Fibroblast of skin of back (primary cell): Measurements from ENCODE around the gene ZNF862.
A peak's percentile ranks its signal among the peaks of the same experiment; 100 is the strongest.

Experiments
- DNase-seq: peaks from one replicate; pipeline ENCODE4 v3.0.0-alpha.2; 2013

The ZNF862 gene

DNA sequence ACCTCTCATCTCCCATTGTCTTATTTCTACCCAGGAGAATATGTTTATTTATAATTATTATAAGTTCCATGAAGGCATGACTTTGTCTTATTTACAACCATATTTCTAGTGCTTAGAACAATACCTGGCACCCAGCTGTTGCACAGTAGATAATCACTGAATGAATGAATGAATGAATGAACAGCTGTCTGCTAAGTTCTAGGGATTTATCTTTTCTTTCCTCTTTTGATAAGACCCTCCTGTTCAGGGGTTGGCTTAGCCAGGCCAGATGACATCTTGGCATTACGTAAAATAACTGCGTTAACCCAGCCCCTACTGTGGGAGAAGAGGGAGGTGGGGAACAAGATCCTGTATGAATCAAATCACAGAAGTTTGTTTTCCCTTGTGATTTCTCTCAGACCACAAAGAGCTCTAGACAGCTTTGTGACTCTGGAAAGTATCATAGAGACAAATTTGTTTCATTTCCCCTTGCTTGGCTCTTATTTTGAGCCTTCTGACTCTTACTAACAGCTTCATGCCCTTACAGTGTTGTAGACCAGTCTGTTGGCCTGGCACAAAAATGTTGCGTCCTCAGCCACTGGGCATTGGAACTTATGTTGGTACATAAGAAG, 8.4 kb downstream of the ZNF862 start:
- DNase-seq: no peak

- no peak for DNase-seq
These were observed 11.0 kb downstream of the ZNF862 start for GRCh38 chr7:149849174-149849573.

- no peak for DNase-seq
These were observed 11.9 kb downstream of the ZNF862 start for GRCh38 chr7:149850007-149850594.

DNA sequence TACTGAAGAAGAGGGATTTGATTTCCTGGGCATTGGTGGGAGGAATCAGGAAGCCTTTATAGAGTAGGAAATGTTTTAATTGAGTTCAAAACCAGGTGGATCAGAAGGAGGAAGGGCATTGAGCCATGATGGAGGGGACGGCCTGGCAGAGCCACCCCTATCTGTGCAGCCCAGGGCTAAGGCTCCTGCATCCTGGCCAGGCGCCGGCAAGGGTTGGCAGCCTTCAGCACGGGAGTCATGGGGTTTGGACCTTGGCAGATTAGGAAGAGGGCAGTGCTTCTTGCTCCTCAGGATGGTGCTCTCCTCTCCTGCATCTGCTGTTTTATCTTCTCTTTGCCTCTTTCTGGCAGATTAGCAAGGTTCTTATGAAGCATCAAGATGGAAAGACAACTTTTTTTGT, 12.5 kb downstream of the ZNF862 start:
- DNase-seq: no peak

GRCh38 chr7:149851449-149851848, 13.3 kb downstream of the ZNF862 start:
- no peak for DNase-seq

DNA sequence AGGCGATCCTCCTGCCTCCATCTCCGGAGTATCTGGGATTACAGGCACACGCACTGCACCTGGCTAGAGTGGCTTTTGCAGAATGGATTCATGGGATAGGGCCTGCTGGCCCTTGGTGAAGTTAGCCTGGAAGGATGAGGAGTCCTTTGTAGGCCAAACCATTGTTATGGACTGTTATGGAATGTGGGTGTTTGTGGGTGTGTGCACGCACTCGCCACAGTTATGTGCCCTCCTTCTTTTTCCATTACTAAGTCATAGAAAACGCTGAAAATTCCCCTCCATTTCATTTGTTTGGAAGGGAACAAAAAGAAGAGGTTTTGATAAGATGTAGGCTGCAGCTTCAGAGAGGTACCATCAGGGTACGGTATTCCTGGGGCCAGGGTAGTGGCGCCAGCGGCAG, 15.0 kb downstream of the ZNF862 start:
- DNase-seq: peak; percentile 46

- peak; percentile 40 for DNase-seq
These were observed 16.6 kb downstream of the ZNF862 start for GRCh38 chr7:149854611-149855360.

DNA sequence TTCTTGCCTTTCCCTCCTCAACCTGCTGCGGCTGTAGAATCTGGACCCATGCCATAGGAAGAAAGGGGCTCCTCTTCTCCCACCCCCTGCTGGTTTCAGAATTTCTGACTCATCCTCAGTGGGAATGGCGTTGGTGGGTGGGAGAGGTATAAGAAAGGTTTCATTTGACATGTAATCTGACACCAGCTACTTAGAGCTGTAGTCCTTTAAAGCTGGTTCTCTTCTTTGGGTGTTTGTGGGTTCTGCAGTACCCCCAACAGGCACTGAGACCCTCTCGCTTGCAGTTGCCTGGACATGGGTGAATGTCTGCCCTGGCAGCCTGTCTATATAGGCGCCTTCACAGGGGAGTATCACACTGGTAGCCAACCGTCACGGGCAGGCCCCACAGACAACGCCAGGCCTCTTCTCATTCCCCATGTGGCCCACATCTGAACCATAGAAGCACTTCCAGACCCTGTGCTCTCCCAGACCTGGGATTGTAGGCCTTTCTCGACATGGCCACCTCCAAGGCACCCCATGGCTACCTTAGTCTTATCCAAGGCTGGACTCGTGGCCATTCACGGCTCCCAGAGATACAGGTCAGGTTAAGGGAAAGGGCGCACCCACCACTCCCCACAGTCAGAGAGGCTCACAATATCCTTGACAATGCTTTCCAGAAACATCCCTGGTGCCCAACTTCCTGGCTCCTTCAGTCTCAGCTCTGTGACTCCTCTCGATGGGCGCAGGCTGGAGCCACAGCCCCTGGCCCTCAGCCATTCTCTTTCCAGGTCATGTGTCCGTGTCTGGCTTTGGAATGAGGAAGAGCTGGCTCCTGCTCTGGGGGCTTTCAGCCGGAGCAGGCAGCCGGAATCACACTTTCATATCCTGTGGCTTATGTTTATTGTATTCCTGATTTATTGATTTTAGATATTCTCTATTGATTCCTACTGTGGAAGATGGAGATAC, 17.5 kb downstream of the ZNF862 start:
- DNase-seq: peak; percentile 93

GRCh38 chr7:149856583-149856982, 18.4 kb downstream of the ZNF862 start:
- no peak for DNase-seq

GRCh38 chr7:149859369-149859768, 21.2 kb downstream of the ZNF862 start:
- DNase-seq: no peak

DNA sequence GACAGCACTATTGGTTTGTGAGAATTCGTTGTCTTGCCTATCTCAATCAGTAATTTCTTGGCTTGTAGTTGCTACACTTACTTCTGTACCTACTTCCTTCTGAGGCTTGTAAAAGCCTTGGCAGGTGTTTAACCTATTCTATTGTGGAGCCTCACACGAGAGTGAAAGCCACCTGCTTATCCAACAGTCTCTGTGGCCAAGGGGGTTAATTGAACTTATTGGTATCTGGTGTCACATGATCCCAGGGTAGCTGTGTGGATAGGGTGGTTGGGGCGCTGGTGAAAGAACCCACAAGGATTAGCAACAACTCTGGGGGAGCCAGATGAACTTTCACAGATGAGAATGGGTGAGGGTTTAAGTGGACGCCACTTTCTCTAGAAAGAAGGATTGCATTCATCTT, 21.7 kb downstream of the ZNF862 start:
- DNase-seq: no peak

- DNase-seq: no peak
These were observed 22.9 kb downstream of the ZNF862 start for GRCh38 chr7:149860821-149861727.

DNA sequence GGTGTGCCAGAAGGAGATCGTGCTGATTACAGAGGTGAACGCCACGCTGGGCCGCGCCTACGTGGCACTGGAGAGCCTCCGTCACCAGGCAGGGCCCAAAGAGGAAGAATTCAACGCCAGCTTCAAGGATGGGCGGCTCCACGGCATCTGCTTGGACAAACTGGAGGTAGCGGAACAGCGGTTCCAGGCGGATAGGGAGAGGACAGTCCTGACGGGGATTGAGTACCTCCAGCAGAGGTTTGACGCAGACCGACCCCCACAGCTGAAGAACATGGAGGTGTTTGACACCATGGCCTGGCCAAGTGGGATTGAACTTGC, 23.5 kb downstream of the ZNF862 start:
- no peak for DNase-seq

DNA sequence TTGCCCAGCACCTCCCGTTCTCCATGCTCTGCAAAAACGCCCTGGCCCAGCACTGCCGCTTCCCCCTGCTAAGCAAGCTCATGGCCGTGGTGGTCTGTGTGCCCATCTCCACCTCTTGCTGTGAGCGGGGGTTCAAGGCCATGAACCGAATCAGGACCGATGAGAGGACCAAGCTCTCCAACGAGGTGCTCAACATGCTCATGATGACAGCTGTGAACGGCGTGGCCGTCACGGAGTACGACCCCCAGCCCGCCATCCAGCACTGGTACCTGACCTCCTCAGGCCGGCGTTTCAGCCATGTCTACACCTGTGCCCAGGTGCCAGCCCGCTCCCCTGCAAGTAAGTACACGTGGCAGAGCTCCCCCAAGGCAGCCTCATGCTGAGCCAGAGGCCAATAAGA, 24.0 kb downstream of the ZNF862 start:
- DNase-seq: no peak

GRCh38 chr7:149863500-149863899, 25.3 kb downstream of the ZNF862 start:
- no peak for DNase-seq

DNA sequence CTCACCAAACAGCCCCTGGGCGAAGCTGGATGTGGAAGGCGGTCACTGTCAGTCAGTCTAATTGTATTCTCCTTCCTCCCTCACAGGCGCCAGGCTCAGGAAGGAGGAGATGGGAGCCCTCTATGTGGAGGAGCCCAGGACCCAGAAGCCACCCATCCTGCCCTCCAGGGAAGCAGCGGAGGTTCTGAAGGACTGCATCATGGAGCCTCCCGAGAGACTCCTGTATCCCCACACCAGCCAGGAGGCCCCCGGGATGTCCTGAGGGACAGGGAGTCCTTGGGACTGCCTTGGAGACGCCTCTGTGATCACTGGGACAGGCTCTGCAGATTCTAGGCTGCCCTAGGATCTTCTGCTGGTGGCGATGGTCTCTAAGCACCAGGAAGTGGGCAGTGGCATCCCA, 25.8 kb downstream of the ZNF862 start:
- DNase-seq: no peak

- no peak for DNase-seq
These were observed 26.6 kb downstream of the ZNF862 start for GRCh38 chr7:149864751-149865150.

DNA sequence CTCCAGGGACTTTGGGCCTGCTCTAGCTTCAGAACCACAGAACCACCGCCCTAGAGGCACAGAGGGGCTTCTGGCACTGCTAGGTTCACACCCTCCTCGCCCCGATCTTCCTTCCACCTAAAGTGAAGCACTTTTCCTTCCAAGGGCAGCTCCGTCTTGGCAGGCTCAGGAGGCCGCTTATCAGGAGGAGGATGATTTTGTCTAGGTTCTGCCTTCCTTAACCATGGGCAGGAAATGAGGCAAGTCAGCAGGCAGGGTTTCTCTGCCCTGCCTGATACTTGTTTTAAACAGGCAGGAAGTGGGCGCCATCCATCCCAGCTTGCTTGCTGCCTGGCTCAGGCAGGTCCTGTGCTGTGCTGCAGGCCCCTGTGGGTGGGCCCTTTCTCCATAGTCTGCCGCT, 27.3 kb downstream of the ZNF862 start:
- peak; percentile 10 for DNase-seq

DNA sequence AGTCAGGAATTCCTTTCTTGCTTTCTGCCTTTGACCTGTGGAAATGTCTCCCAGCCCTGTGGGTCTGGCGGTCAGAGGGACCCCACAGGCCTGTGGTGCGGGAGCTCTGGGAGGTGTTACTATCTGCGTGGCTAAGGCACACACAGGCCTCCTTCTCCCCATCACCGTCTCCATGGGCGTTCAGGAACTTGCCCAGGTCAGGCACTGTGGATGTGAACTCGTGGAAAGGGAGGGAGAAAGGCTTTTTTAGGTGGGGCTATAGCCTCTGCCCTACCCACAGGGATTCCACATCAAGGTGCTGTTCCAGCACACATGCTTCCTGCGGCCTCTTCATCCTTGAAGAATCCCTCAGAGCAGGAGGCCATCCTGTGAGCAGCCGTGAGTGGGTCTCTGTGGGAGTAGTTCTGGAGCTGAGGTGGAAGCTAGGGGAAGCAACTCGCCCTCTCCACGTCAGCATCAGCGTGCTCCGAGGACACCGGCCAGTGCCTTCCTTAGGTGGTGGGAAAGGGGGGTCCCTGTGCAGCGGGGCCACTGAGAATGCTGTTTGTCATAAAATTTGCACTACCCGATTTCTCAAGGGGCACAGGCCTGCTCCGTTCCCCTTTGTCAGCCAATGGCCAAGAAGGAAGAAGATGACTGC, 28.1 kb downstream of the ZNF862 start:
- no peak for DNase-seq

DNA sequence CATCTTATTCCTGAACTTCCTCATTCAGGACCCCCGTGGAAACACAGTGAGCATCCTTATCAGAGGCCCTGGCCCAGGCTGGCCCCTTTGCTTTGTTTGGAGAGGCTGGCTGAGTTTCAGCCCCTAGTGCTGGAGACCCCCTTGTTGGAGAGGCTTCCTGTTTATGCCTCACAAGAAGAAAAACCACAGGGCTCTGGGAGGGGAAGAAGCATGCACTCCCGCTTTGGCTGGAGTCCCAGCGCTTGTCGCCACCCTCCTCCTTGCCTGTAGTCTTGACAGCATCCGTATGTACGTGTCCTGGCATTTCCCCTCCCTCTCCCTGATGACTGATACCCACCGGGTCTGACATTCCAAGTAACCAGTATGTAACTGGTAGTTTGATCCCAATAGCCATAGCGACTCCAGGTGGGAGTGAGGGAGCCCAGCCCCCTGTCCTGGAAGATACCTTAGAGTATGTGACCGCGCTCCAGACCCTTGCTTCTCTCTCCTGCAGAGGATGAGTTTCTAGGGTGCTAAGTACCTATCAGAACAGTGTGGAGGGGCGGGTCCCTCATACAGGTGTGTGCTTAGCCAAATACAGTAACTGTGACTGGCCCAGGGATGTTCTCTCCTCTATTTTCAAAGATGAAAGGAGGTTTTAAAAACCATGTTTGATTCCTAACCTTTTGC, 28.7 kb downstream of the ZNF862 start:
- DNase-seq: peak; percentile 69
